ENCODE data around the gene MT2A.

The MT2A gene

DNA sequence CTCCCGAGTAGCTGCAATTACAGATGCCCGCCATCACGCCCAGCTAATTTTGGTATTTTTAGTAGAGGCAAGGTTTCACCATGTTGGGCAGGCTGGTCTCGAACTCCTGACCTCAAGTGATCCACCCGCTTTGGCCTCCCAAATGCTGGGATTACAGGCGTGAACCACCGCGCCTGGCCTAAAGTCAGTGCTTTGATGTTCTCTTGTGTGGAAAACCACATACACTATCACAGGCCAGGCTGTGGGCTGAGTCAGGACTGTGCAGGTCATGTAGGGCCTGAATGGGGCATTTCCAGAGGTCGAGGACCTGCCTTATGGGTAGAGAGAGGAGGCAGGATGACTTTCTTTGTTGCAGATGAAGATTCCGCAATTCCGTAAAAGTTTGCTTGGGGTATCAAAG is 24.1 kb upstream of the MT2A start:
- no peak overlapping the region for H3K4me3 ChIP-seq (ENCODE audit: low read length)
- TF ChIP-seq, protein P1, sequence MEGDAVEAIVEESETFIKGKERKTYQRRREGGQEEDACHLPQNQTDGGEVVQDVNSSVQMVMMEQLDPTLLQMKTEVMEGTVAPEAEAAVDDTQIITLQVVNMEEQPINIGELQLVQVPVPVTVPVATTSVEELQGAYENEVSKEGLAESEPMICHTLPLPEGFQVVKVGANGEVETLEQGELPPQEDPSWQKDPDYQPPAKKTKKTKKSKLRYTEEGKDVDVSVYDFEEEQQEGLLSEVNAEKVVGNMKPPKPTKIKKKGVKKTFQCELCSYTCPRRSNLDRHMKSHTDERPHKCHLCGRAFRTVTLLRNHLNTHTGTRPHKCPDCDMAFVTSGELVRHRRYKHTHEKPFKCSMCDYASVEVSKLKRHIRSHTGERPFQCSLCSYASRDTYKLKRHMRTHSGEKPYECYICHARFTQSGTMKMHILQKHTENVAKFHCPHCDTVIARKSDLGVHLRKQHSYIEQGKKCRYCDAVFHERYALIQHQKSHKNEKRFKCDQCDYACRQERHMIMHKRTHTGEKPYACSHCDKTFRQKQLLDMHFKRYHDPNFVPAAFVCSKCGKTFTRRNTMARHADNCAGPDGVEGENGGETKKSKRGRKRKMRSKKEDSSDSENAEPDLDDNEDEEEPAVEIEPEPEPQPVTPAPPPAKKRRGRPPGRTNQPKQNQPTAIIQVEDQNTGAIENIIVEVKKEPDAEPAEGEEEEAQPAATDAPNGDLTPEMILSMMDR (IDR thresholded peaks at IDR 0.05; ENCODE audit: insufficient read depth, low read depth, low read length, missing control alignments), result no peak
- no peak for DNase-seq (ENCODE audit: low read depth)

DNA sequence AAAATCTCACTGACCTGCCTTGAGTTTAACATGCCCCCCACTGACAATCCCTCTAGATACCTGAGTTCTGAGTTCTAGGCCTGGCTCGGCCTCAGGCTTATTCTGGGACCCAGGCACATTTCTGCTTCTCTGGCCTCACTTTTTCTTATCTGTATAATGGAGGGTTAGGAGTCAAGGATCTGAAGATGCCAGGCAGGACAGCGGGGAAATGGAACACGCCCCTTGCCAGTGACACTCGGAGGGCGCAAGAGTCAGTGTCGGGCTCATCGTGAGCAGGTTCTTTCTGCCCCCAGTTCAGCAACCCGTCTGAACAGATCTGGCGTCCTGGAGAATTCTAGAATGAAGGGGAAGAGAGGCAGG is 19.6 kb upstream of the MT2A start:
- no peak overlapping the region for H3K4me3 ChIP-seq (ENCODE audit: low read length)
- TF ChIP-seq, protein P1 (IDR thresholded peaks at IDR 0.05; ENCODE audit: insufficient read depth, low read depth, low read length, missing control alignments), result no peak
- no peak for DNase-seq (ENCODE audit: low read depth)

DNA sequence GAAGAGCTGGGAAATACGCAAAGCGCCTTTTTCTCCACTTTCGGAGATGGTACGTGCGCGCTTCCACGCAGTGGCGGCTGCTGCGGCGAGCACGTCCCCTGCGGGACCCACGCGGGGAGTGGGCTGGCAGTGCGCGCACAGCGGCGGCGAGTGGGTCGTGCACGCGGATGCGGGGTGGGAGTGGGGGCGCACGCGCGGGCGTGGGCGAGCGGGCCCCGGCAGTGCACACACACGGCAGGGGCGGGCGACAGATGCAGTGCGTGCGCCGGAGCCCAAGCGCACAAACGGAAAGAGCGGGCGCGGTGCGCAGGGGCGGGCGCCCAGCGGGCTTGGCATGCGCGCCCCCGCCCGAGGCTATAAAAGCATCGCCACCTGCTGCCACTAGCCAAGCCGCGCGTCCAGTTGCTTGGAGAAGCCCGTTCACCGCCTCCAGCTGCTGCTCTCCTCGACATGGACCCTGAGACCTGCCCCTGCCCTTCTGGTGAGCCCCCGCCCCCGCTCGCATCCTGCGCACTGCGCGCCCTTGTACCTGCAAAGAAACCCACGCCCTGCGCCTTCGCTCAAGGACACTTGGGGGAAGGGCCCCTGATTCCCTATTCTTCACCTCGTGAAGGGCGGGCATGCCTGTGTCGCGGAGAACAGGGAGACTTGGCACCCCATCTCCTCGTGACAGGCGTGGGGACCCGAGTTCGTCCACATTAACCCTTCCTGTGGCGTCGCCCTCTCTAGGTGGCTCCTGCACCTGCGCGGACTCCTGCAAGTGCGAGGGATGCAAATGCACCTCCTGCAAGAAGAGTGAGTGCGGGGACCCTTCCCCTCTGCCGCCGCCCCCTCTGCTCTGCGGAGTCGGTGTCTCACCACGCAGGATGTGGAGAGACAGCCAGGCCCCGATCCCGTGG is 19.0 kb upstream of the MT2A start, which contains the start of gene MT3:
Gene MT3, plus strand, starts transcription at position 388 of the 899 bp plus-strand sequence. Its CDS starts 63 bp downstream, at position 451.
- TF ChIP-seq, protein P1 (IDR thresholded peaks at IDR 0.05; ENCODE audit: insufficient read depth, low read depth, low read length, missing control alignments), result no peak
- no peak within 1 kb of the TSS for H3K4me3 ChIP-seq (ENCODE audit: low read length)
- peak; percentile 32 for DNase-seq (ENCODE audit: low read depth)

DNA sequence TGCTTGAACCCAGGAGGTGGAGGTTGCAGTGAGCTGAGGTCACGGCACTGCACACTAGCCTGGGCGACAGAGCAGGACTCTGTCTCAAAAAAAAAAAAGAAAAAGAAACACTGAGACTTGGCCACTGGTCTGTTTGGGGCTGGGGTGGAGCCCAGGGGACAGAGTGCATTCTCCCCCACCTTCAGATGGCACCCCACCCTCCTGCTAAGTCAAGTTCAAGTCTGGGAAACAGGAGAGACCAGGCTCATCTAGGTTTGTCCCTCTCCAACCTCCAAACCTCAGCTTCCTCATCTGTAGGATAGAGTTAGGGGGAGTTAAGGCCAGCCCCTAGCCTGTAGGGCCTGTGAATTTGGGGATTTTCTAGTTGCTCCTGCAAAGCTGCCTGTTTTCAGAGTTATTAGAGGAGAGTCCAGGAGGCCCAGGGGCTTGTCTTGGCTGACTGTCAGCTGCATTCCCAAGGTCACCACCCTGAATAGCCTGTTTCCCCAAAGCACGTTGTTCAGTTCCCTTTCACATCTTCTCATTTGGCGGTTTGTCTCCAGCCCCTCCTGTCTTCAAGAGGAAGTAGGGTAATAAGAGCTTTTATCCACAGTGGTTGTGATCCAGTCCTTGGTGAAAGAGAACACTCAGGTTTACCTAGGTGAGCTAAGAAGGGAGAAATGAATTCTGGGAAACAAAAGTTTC is 16.9 kb upstream of the MT2A start:
- TF ChIP-seq, protein P1 (IDR thresholded peaks at IDR 0.05; ENCODE audit: insufficient read depth, low read depth, low read length, missing control alignments), result no peak
- DNase-seq (ENCODE audit: low read depth), result no peak
- no peak overlapping the region for H3K4me3 ChIP-seq (ENCODE audit: low read length)

DNA sequence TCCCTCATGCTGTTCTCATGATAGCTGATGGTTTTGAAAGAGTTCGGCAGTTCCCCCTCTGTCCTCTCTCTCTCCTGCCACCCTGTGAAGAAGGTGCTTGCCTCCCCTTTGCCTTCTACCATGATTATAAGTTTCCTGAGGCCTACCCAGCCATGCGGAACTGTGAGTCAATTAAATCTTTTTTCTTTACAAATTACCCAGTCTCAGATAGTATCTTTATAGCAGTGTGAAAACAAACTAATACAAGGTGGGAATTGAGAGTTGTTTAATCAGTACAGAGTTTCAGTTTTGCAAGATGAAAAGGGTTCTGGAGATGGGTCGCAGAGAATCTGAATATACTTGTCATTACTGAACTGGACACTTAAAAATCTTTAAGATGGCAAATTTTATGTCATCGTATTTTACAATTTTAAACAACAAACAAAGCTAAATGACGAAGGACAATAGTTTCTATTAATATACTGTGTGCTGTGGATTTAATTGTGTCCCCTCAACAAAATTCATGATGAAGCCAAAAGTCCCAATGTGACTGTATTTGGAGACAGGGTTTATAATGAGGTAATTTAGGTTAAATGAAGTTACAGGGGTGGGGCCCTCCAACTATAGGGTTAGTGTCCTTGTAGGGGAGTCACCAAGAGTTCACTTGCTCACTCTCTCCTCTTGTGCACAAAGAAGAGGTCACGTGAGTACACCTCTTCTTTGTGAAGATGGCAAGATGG is 14.7 kb upstream of the MT2A start:
- TF ChIP-seq, protein P1 (IDR thresholded peaks at IDR 0.05; ENCODE audit: insufficient read depth, low read depth, low read length, missing control alignments), result no peak
- no peak for DNase-seq (ENCODE audit: low read depth)
- H3K4me3 ChIP-seq (ENCODE audit: low read length), result no peak overlapping the region

DNA sequence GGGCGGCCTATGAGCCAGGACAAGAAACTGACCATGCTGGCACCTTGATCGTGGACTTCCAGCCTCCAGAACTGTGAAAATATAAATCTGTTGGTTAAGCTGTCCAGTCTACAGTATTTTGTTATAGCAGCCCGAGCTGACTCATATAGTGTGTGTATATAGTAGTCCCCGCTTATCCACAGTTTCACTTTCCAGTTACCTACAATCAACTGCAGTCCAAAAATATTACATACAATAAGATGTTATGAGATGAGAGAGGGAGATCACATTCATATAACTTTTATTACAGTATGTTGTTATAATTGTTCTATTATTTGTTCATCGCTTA is 14.1 kb upstream of the MT2A start:
- no peak overlapping the region for H3K4me3 ChIP-seq (ENCODE audit: low read length)
- TF ChIP-seq, protein P1 (IDR thresholded peaks at IDR 0.05; ENCODE audit: insufficient read depth, low read depth, low read length, missing control alignments), result no peak
- no peak for DNase-seq (ENCODE audit: low read depth)
